Neural cell (in vitro differentiated cells): ENCODE measurements around the gene TPR. TPM values are rescaled to one million over a fixed set of nuclear protein-coding genes. Genes with fewer than 3 reads are reported as not detected.

Experiments used
- H2AFZ ChIP-seq: fragments of 200-600, 300-800 bp; sonication (generic), shearing (Covaris generic); 2 replicates; pipeline ENCODE4 v1.6.0; 2014; ENCODE audit warnings: low read depth, mild to moderate bottlenecking, antibody characterized with exemption, low read length, moderate library complexity
- H3F3A ChIP-seq: fragments of 200-600 bp; shearing (Covaris generic); 2 replicates; pipeline ENCODE4 v1.6.1; 2016; ENCODE audit warnings: mild to moderate bottlenecking, moderate library complexity, mixed read lengths, antibody characterized with exemption, low read length; ENCODE audit not compliant: insufficient read depth, poor library complexity, severe bottlenecking
- H3K27ac ChIP-seq: fragments of 200-600, 300-800 bp; sonication (generic), shearing (Covaris generic); 2 replicates; pipeline ENCODE4 v1.5.1; 2014; ENCODE audit warnings: mild to moderate bottlenecking, low read length, moderate library complexity
- H3K27me3 ChIP-seq: fragments of 300-800, 200-600 bp; sonication (generic), shearing (Covaris generic); 2 replicates; pipeline ENCODE4 v1.6.0; 2014; ENCODE audit warnings: mild to moderate bottlenecking, low read depth, low read length, moderate library complexity; ENCODE audit not compliant: insufficient read depth
- H3K36me3 ChIP-seq: fragments of 300-800, 200-600 bp; sonication (generic), shearing (Covaris generic); 2 replicates; pipeline ENCODE4 v1.5.1; 2014; ENCODE audit warnings: mild to moderate bottlenecking, antibody characterized with exemption, low read length, moderate library complexity; ENCODE audit not compliant: insufficient read depth
- H3K4me2 ChIP-seq: fragments of 300-800, 200-600 bp; sonication (generic), shearing (Covaris generic); 2 replicates; pipeline ENCODE4 v1.6.0; 2014; ENCODE audit warnings: mild to moderate bottlenecking, low read length
- H3K4me3 ChIP-seq: fragments of 300-800, 200-600 bp; sonication (generic), shearing (Covaris generic); 2 replicates; pipeline ENCODE4 v1.5.1; 2014; ENCODE audit warnings: mild to moderate bottlenecking, low read length, moderate library complexity
- H3K79me2 ChIP-seq: fragments of 200-600 bp; shearing (Covaris generic); replicated peaks from 2 replicates; pipeline ENCODE4 v1.6.0; 2014; ENCODE audit warnings: mild to moderate bottlenecking, low read length, moderate library complexity; ENCODE audit not compliant: insufficient read depth
- H3K9ac ChIP-seq: fragments of 300-800, 200-600 bp; sonication (generic), shearing (Covaris generic); 2 replicates; pipeline ENCODE4 v1.6.1; 2016; ENCODE audit warnings: mild to moderate bottlenecking, low read length, mixed read lengths
- H3K9me2 ChIP-seq: fragments of 200-600 bp; shearing (Covaris generic); 2 replicates; pipeline ENCODE4 v1.6.1; 2016; ENCODE audit warnings: mild to moderate bottlenecking, low read length, mixed read lengths; ENCODE audit not compliant: insufficient read depth
- H3K9me3 ChIP-seq: fragments of 200-600, 300-800 bp; sonication (generic), shearing (Covaris generic); 2 replicates; pipeline ENCODE4 v1.6.1; 2016; ENCODE audit warnings: mild to moderate bottlenecking, mixed run types, low read length, moderate library complexity, mixed read lengths
- H4K20me1 ChIP-seq: fragments of 200-600 bp; shearing (Covaris generic); 2 replicates; pipeline ENCODE4 v1.6.1; 2016; ENCODE audit warnings: mild to moderate bottlenecking, mixed run types; ENCODE audit not compliant: insufficient read depth
- CTCF ChIP-seq: fragments of 450-650 bp; IDR thresholded peaks from 2 replicates; pipeline ENCODE4 v1.5.1; 2014; ENCODE audit warnings: antibody characterized with exemption, mild to moderate bottlenecking, moderate library complexity; ENCODE audit not compliant: poor library complexity, severe bottlenecking
- EP300 ChIP-seq: fragments of 450-650 bp; conservative IDR thresholded peaks from 2 replicates; pipeline ENCODE4 v1.6.1; 2014; ENCODE audit warnings: antibody characterized with exemption, mild to moderate bottlenecking, moderate library complexity; ENCODE audit not compliant: poor library complexity, severe bottlenecking
- EZH2 ChIP-seq: fragments of 200-600, 300-800 bp; shearing (Covaris generic), sonication (generic); IDR thresholded peaks from 2 replicates; pipeline ENCODE4 v1.6.1; 2014; ENCODE audit warnings: antibody characterized with exemption, low read length, borderline replicate concordance, mild to moderate bottlenecking; ENCODE audit not compliant: insufficient read depth, poor library complexity, severe bottlenecking
- MXI1 ChIP-seq: fragments of 450-650 bp; conservative IDR thresholded peaks from 2 replicates; pipeline ENCODE4 v1.6.1; 2014; ENCODE audit warnings: antibody characterized with exemption, mild to moderate bottlenecking; ENCODE audit not compliant: poor library complexity, severe bottlenecking
- POLR2AphosphoS5 ChIP-seq: IDR thresholded peaks from 2 replicates; pipeline ENCODE4 v1.6.1; 2012
- RAD21 ChIP-seq: fragments of 450-650 bp; conservative IDR thresholded peaks from 2 replicates; pipeline ENCODE4 v1.6.1; 2014; ENCODE audit warnings: antibody characterized with exemption, mild to moderate bottlenecking, moderate library complexity
- REST ChIP-seq: IDR thresholded peaks from 2 replicates; pipeline ENCODE4 v1.6.1; 2012; ENCODE audit warnings: borderline replicate concordance
- SMC3 ChIP-seq: fragments of 450-650 bp; conservative IDR thresholded peaks from 2 replicates; pipeline ENCODE4 v1.6.1; 2014; ENCODE audit warnings: antibody characterized with exemption, mild to moderate bottlenecking, moderate library complexity; ENCODE audit not compliant: poor library complexity
- TAF1 ChIP-seq: IDR thresholded peaks from 2 replicates; pipeline ENCODE4 v1.6.1; 2012; ENCODE audit warnings: low read depth
- polyA plus RNA-seq: library from polyadenylated mRNA; depleted of rRNA; stranded (reverse); fragments of >200 nt; gene quantifications from 2 replicates; pipeline ENCODE4 v1.2.3, GENCODE V29; 2014

Gene TPR
- polyA plus RNA-seq, 1 donor from 2014 or later = 91.2 TPM

GRCh38 chr1:186300056-186300455 lies 75.0 kb downstream of the TPR start:
- Histone ChIP-seq H3K9ac (no peak overlapping the region), H3K79me2 (no peaks in the 10 kb centered on the region), H3K27ac (no peak overlapping the region), H2AFZ (no peak overlapping the region), H3K9me2 (no peaks in the 10 kb centered on the region), H4K20me1 (no peaks in the 10 kb centered on the region), H3K4me3 (no peak overlapping the region), H3K36me3 (no peaks in the 10 kb centered on the region), H3F3A (no peaks in the 10 kb centered on the region), H3K4me2 (no peak overlapping the region), H3K9me3 (no peaks in the 10 kb centered on the region), H3K27me3 (no peaks in the 10 kb centered on the region)
- TF ChIP-seq RAD21 (no peak), CTCF (no peak), MXI1 (no peak), SMC3 (no peak), EZH2 (no peak), TAF1 (no peak), EP300 (no peak), POLR2AphosphoS5 (no peak), REST (no peak)

GRCh38 chr1:186299570-186299969 lies 75.5 kb downstream of the TPR start:
- H3K9ac ChIP-seq = no peak overlapping the region
- no peaks in the 10 kb centered on the region for H3K79me2 ChIP-seq
- no peaks in the 10 kb centered on the region for H3K36me3 ChIP-seq
- H3K9me2 ChIP-seq = no peaks in the 10 kb centered on the region
- no peaks in the 10 kb centered on the region for H4K20me1 ChIP-seq
- H3K4me2 ChIP-seq = no peak overlapping the region
- no peak overlapping the region for H2AFZ ChIP-seq
- H3K4me3 ChIP-seq = no peak overlapping the region
- H3K9me3 ChIP-seq = no peaks in the 10 kb centered on the region
- TF ChIP-seq REST (no peak), SMC3 (no peak), MXI1 (no peak), RAD21 (no peak), EP300 (no peak), EZH2 (no peak), POLR2AphosphoS5 (no peak), TAF1 (no peak), CTCF (no peak)
- no peaks in the 10 kb centered on the region for H3K27me3 ChIP-seq
- no peak overlapping the region for H3K27ac ChIP-seq
- H3F3A ChIP-seq = no peaks in the 10 kb centered on the region
